K562 (cell line): ENCODE measurements around the gene CETN1.

Source experiments
- ARID3B ChIP-seq: fragments of 250-450 bp; sonication (Bioruptor Pico); IDR thresholded peaks from 2 replicates; pipeline ENCODE4 v1.4.0; 2020; ENCODE audit warnings: borderline replicate concordance
- CTCF ChIP-seq, 3 experiments: IDR thresholded peaks in 2 of 3; conservative IDR thresholded peaks in 1 of 3; 2 replicates each; pipeline ENCODE4 v1.5.1; 2011 to 2012; ENCODE audit warnings: low read length in 3 of 3, mild to moderate bottlenecking in 3 of 3, control low read depth in 2 of 3, improper control_type of control experiment in 1 of 3, inconsistent platforms in 1 of 3, low read depth in 1 of 3, mixed read lengths in 1 of 3, moderate library complexity in 1 of 3; ENCODE audit not compliant: insufficient read depth in 2 of 3
- ETV1 ChIP-seq: fragments of 450-650 bp; conservative IDR thresholded peaks from 2 replicates; pipeline ENCODE4 v1.6.1; 2016; ENCODE audit warnings: missing genetic modification characterization, control low read depth, low read depth, missing compliant biosample characterization
- ILF3 ChIP-seq: fragments of 450-650 bp; IDR thresholded peaks from 2 replicates; pipeline ENCODE4 v1.6.1; 2018; ENCODE audit warnings: antibody characterized with exemption, mild to moderate bottlenecking, moderate library complexity, borderline replicate concordance
- MGA ChIP-seq: fragments of 450-650 bp; IDR thresholded peaks from 2 replicates; pipeline ENCODE4 v1.6.1; 2016; ENCODE audit warnings: mild to moderate bottlenecking, moderate library complexity
- NR2C1 ChIP-seq, 2 experiments: fragments of 450-650 bp; IDR thresholded peaks; 2 replicates each; pipeline ENCODE4 v1.6.1; 2017; ENCODE audit warnings: mild to moderate bottlenecking in 2 of 2, antibody characterized with exemption in 1 of 2, inconsistent platforms in 1 of 2, missing compliant biosample characterization in 1 of 2, missing genetic modification characterization in 1 of 2
- SNIP1 ChIP-seq: fragments of 450-650 bp; IDR thresholded peaks from 2 replicates; pipeline ENCODE4 v1.7.1; 2017; ENCODE audit warnings: low read depth, mild to moderate bottlenecking
- TRIM25 ChIP-seq: fragments of 450-650 bp; IDR thresholded peaks from 2 replicates; pipeline ENCODE4 v1.7.0; 2016; ENCODE audit warnings: borderline replicate concordance
- ZMIZ1 ChIP-seq, 2 experiments: fragments of 150-350 bp in 1 of 2; IDR thresholded peaks; 2 replicates each; pipeline ENCODE4 v1.6.1; 2012 to 2016; ENCODE audit warnings: low read depth in 2 of 2, low read length in 2 of 2, mild to moderate bottlenecking in 1 of 2, moderate library complexity in 1 of 2
- ZNF184 ChIP-seq: sonication (generic); formaldehyde crosslinking; IDR thresholded peaks from 2 replicates; pipeline ENCODE4 v1.5.0; 2020; ENCODE audit warnings: missing genetic modification reagents

- TF ChIP-seq ETV1 (tag) (no peak), MGA (no peak), ARID3B (CRISPR knock-in tag) (no peak), SNIP1 (no peak), TRIM25 (no peak), CTCF (IDR thresholded peaks at IDR 0.05 in 2 of 3, conservative IDR thresholded peaks at IDR 0.05 in 1 of 3; ENCODE audit: insufficient read depth in 2 of 3, low read depth in 1 of 3, low read length in 3 of 3) (no peak), ILF3 (no peak), NR2C1 (IDR thresholded peaks at IDR 0.05) (no peak), NR2C1 (tag; IDR thresholded peaks at IDR 0.05) (no peak), ZMIZ1 (IDR thresholded peaks at IDR 0.05; ENCODE audit: low read depth in 2 of 2, low read length in 2 of 2) (no peak), ZNF184 (CRISPR knock-in tag) (no peak)
Observed at GRCh38 chr18:621291-622043, 41.3 kb downstream of the CETN1 start.
